H9 (cell line): ENCODE results near the gene SQSTM1. TPM values are rescaled to one million over a fixed set of nuclear protein-coding genes. Genes with fewer than 3 reads are reported as not detected.

ENCODE experiments used
- DNase-seq: peaks from one replicate; pipeline ENCODE4 v3.0.0-alpha.2; 2017
- H2AFZ ChIP-seq: one replicate; pipeline ENCODE4 v1.6.1; 2013; ENCODE audit warnings: mild to moderate bottlenecking, low read length, control low read depth, moderate library complexity
- H2AK5ac ChIP-seq: 2 replicates; pipeline ENCODE4 v1.6.1; 2013; ENCODE audit warnings: low read length, control low read depth, mixed read lengths; ENCODE audit not compliant: insufficient read length
- H2BK120ac ChIP-seq: one replicate; pipeline ENCODE4 v1.6.1; 2013; ENCODE audit warnings: low read depth, mild to moderate bottlenecking, low read length, control low read depth, inconsistent platforms; ENCODE audit not compliant: poor library complexity, severe bottlenecking
- H2BK12ac ChIP-seq: 2 replicates; pipeline ENCODE4 v1.6.1; 2013; ENCODE audit warnings: low read length, control low read depth, mixed read lengths, low read depth; ENCODE audit not compliant: insufficient read length
- H2BK15ac ChIP-seq: 2 replicates; pipeline ENCODE4 v1.6.1; 2013; ENCODE audit warnings: low read depth, low read length, control low read depth
- H2BK20ac ChIP-seq: one replicate; pipeline ENCODE4 v1.6.1; 2013; ENCODE audit warnings: low read depth, mild to moderate bottlenecking, low read length, control low read depth, inconsistent platforms; ENCODE audit not compliant: poor library complexity, severe bottlenecking
- H2BK5ac ChIP-seq: 2 replicates; pipeline ENCODE4 v1.6.1; 2013; ENCODE audit warnings: low read length, control low read depth, mixed read lengths; ENCODE audit not compliant: insufficient read length
- H3K14ac ChIP-seq: 2 replicates; pipeline ENCODE4 v1.6.1; 2013; ENCODE audit warnings: low read length, control low read depth; ENCODE audit not compliant: insufficient read depth
- H3K18ac ChIP-seq: 2 replicates; pipeline ENCODE4 v1.6.1; 2013; ENCODE audit warnings: low read depth, mild to moderate bottlenecking, mixed read lengths, low read length, control low read depth; ENCODE audit not compliant: insufficient read length
- H3K23ac ChIP-seq: 2 replicates; pipeline ENCODE4 v1.6.1; 2013; ENCODE audit warnings: low read length, control low read depth, mixed read lengths, low read depth; ENCODE audit not compliant: insufficient read length
- H3K23me2 ChIP-seq: 2 replicates; pipeline ENCODE4 v1.6.1; 2013; ENCODE audit warnings: low read depth, mild to moderate bottlenecking, mixed read lengths, low read length, control low read depth; ENCODE audit not compliant: insufficient read length, poor library complexity, severe bottlenecking
- H3K27ac ChIP-seq: 2 replicates; pipeline ENCODE4 v1.5.1; 2013; ENCODE audit warnings: low read length, control low read depth, mixed read lengths, low read depth; ENCODE audit not compliant: insufficient read length
- H3K27me3 ChIP-seq: 2 replicates; pipeline ENCODE4 v1.6.1; 2013; ENCODE audit warnings: low read length, control low read depth, inconsistent platforms; ENCODE audit not compliant: insufficient read depth
- H3K4ac ChIP-seq: 2 replicates; pipeline ENCODE4 v1.6.1; 2013; ENCODE audit warnings: low read depth, mild to moderate bottlenecking, control low read depth, inconsistent platforms, low read length, moderate library complexity
- H3K4me1 ChIP-seq: 2 replicates; pipeline ENCODE4 v1.6.1; 2013; ENCODE audit warnings: low read length, control low read depth, inconsistent platforms; ENCODE audit not compliant: insufficient read depth
- H3K4me2 ChIP-seq: 2 replicates; pipeline ENCODE4 v1.6.1; 2013; ENCODE audit warnings: low read length, control low read depth, mixed read lengths; ENCODE audit not compliant: insufficient read length, insufficient read depth
- H3K56ac ChIP-seq: 2 replicates; pipeline ENCODE4 v1.6.1; 2013; ENCODE audit warnings: low read depth, mild to moderate bottlenecking, mixed read lengths, low read length, control low read depth; ENCODE audit not compliant: insufficient read length
- H3K79me1 ChIP-seq: 2 replicates; pipeline ENCODE4 v1.6.1; 2013; ENCODE audit warnings: low read depth, mild to moderate bottlenecking, moderate library complexity, low read length, control low read depth, inconsistent platforms; ENCODE audit not compliant: insufficient read depth, poor library complexity, severe bottlenecking
- H3K79me2 ChIP-seq: 2 replicates; pipeline ENCODE4 v1.6.1; 2013; ENCODE audit warnings: low read length, control low read depth, inconsistent platforms; ENCODE audit not compliant: insufficient read depth
- H3K9ac ChIP-seq: 2 replicates; pipeline ENCODE4 v1.6.1; 2013; ENCODE audit warnings: low read length, control low read depth, mixed read lengths; ENCODE audit not compliant: insufficient read length; ENCODE audit errors: extremely low read depth
- H3K9me3 ChIP-seq: one replicate; pipeline ENCODE4 v1.6.1; 2013; ENCODE audit warnings: low read depth, low read length, inconsistent platforms; ENCODE audit not compliant: control insufficient read depth
- H3T11ph ChIP-seq: one replicate; pipeline ENCODE4 v1.6.1; 2013; ENCODE audit warnings: mild to moderate bottlenecking, low read length, control low read depth, inconsistent platforms
- H4K20me1 ChIP-seq: one replicate; pipeline ENCODE4 v1.6.1; 2013; ENCODE audit not compliant: control insufficient read depth, insufficient read length, insufficient read depth
- H4K5ac ChIP-seq: 2 replicates; pipeline ENCODE4 v1.6.1; 2013; ENCODE audit warnings: low read depth, mild to moderate bottlenecking, mixed read lengths, low read length, control low read depth; ENCODE audit not compliant: insufficient read length
- H4K8ac ChIP-seq: replicated peaks from 2 replicates; pipeline ENCODE4 v1.6.1; 2013; ENCODE audit warnings: low read length, control low read depth, mixed read lengths, low read depth; ENCODE audit not compliant: insufficient read length
- H4K91ac ChIP-seq: 2 replicates; pipeline ENCODE4 v1.6.1; 2013; ENCODE audit warnings: low read depth, mild to moderate bottlenecking, moderate library complexity, mixed read lengths, low read length, control low read depth; ENCODE audit not compliant: insufficient read length
- H3K27ac Mint-ChIP-seq, 3 experiments: 2 replicates in 2 of 3; 3 replicates in 1 of 3; pipeline ENCODE4 v1.8.0; 2020 to 2021; ENCODE audit warnings: mixed read lengths in 3 of 3, mild to moderate bottlenecking in 1 of 3, moderate library complexity in 1 of 3
- H3K27me3 Mint-ChIP-seq: 2 replicates; pipeline ENCODE4 v1.8.0; 2021; ENCODE audit warnings: low read depth, mild to moderate bottlenecking, moderate library complexity, mixed read lengths
- H3K36me3 Mint-ChIP-seq, 3 experiments: 2 replicates in 2 of 3; 3 replicates in 1 of 3; pipeline ENCODE4 v1.8.0; 2020 to 2021; ENCODE audit warnings: low read depth in 3 of 3, mixed read lengths in 3 of 3; ENCODE audit not compliant: insufficient read depth in 1 of 3
- H3K4me1 Mint-ChIP-seq, 2 experiments: 2 replicates each; pipeline ENCODE4 v1.8.0; 2020; ENCODE audit warnings: mixed read lengths in 2 of 2
- H3K4me3 Mint-ChIP-seq, 2 experiments: 2 replicates in 1 of 2; 3 replicates in 1 of 2; pipeline ENCODE4 v1.8.0; 2020 to 2021; ENCODE audit warnings: mild to moderate bottlenecking in 2 of 2, mixed read lengths in 2 of 2, moderate library complexity in 1 of 2
- H3K9me3 Mint-ChIP-seq, 2 experiments: 2 replicates in 1 of 2; 3 replicates in 1 of 2; pipeline ENCODE4 v1.8.0; 2020; ENCODE audit warnings: mild to moderate bottlenecking in 2 of 2, mixed read lengths in 2 of 2, moderate library complexity in 1 of 2
- CTCF ChIP-seq: fragments of 200-600 bp; sonication (generic); conservative IDR thresholded peaks from 3 replicates; pipeline ENCODE4 v1.8.0; 2021; ENCODE audit warnings: antibody characterized with exemption, mild to moderate bottlenecking
- WGBS: extraction: QIAGEN DNeasy Blood & Tissue Kit; methylation state at CpG from one replicate; pipeline ENCODE4 v1.1.7; 2013; ENCODE audit warnings: missing lambda C conversion rate, low lambda C conversion rate, mixed read lengths; ENCODE audit not compliant: insufficient read length; ENCODE audit errors: extremely low coverage; 5-methylcytosine and 5-hydroxymethylcytosine counted together
- total RNA-seq: library from RNA; stranded (reverse); gene quantifications from 2 replicates; pipeline ENCODE4 v1.2.1, GENCODE V29; 2021

The SQSTM1 gene
- total RNA-seq, 1 experiment from 2014 or later: 144 TPM

DNA sequence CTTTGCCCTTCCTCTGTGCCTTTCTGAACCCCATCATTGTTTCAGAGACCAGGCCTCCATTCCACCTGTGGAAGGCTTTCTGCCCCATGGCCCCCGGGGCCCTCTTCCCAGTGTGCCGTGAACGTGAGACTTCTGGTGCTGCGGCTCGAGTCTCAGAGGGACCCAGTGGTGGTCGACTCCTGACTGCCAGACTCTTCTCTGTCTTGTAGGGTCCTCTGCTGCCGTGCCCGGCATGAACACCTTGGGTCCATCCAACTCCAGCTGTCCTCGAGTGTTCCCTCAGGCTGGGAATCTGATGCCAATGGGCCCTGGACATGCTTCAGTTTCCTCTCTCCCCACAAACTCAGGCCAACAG lies 47.0 kb upstream of the SQSTM1 start:
- no peak overlapping the region for H2AFZ ChIP-seq
- H3K4ac ChIP-seq: no peak overlapping the region
- H3K27ac ChIP-seq: no peak overlapping the region
- H4K5ac ChIP-seq: no peak overlapping the region
- H3K14ac ChIP-seq: no peak overlapping the region
- H2BK20ac ChIP-seq: no peak overlapping the region
- Mint-ChIP-seq H3K36me3 (peaks cover 51 to 88% (median 80%) of the 10 kb centered on the region in 3 experiments; a peak in 6 of 7 replicates), H3K27me3 (peaks cover 1% of the 10 kb centered on the region; the same call in 1 of the 2 replicates), H3K27ac (peak overlapping the region in 2 of 3 experiments; percentile 5 to 18; a peak in 2 of 7 replicates), H3K9me3 (no peaks in the 10 kb centered on the region), H3K4me1 (no peaks in the 10 kb centered on the region), H3K4me3 (no peak overlapping the region)
- H3K23me2 ChIP-seq: no peaks in the 10 kb centered on the region
- no peak overlapping the region for H2AK5ac ChIP-seq
- no peak overlapping the region for H2BK5ac ChIP-seq
- no peak overlapping the region for H4K8ac ChIP-seq
- H3K4me1 ChIP-seq: no peaks in the 10 kb centered on the region
- no peak overlapping the region for H2BK120ac ChIP-seq
- H3K9me3 ChIP-seq: no peaks in the 10 kb centered on the region
- H2BK12ac ChIP-seq: no peak overlapping the region
- no peaks in the 10 kb centered on the region for H3K79me1 ChIP-seq
- no peak overlapping the region for H4K91ac ChIP-seq
- peaks cover 2% of the 10 kb centered on the region for H4K20me1 ChIP-seq
- no peak overlapping the region for H3T11ph ChIP-seq
- H2BK15ac ChIP-seq: no peak overlapping the region
- no peak overlapping the region for H3K23ac ChIP-seq
- WGBS: no CpG with 5 or more reads among the region's 9 CpGs
- H3K27me3 ChIP-seq: no peaks in the 10 kb centered on the region
- H3K4me2 ChIP-seq: no peak overlapping the region
- no peak overlapping the region for H3K9ac ChIP-seq
- H3K56ac ChIP-seq: no peak overlapping the region
- no peak for TF ChIP-seq CTCF
- no peak for DNase-seq
- H3K79me2 ChIP-seq: no peaks in the 10 kb centered on the region
- no peak overlapping the region for H3K18ac ChIP-seq
